Fibroblast of skin of scalp (primary cell): ENCODE results near the gene ZMYM4.

Experiments used
- DNase-seq: peaks from one replicate; pipeline ENCODE4 v3.0.0-alpha.2; 2013

The ZMYM4 gene

DNA sequence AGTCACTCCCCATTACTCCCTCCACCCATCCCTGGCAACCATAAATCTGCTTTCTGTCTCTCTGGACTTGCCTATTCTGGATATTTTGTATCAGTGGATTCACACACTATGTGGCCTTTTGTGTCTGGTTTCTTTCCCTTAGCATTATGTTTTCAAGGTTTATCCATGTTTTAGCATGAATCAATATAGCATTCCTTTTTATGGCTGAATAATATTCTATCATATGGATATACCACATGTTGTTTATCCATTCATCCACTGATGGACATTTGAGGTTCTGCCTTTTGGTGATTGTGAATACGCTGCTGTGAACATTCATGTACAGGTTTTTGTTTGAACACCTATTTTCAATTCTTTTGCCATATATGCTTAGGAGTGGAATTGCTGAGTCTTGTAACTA, 140.4 kb downstream of the ZMYM4 start:
- no peak for DNase-seq

GRCh38 chr1:35426097-35426586, 157.6 kb downstream of the ZMYM4 start:
- DNase-seq = no peak

DNA sequence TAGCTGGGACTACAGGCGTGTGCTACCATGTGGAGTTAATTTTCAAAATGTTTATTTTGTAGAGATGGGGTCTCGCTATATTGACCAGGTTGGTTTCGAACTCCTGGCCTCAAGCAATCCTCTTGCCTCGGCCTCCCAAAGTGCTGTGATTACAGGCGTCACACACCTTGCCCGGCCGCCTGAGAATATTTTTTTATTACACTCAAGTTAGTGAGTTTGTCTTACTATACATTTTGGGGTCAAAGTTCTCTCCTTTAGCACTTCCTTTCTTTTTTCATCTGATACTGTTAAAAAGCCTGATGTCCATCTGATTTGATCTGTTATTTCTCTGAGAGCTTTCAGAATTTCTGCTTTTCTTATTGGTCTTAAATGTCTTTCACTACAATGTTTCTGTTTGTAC, 159.9 kb downstream of the ZMYM4 start:
- no peak for DNase-seq

GRCh38 chr1:35430762-35431161, 162.3 kb downstream of the ZMYM4 start:
- DNase-seq = no peak

GRCh38 chr1:35431173-35431599, 162.7 kb downstream of the ZMYM4 start:
- no peak for DNase-seq

GRCh38 chr1:35432231-35432630, 163.7 kb downstream of the ZMYM4 start:
- no peak for DNase-seq

GRCh38 chr1:35433714-35434113, 165.2 kb downstream of the ZMYM4 start:
- DNase-seq = no peak

DNA sequence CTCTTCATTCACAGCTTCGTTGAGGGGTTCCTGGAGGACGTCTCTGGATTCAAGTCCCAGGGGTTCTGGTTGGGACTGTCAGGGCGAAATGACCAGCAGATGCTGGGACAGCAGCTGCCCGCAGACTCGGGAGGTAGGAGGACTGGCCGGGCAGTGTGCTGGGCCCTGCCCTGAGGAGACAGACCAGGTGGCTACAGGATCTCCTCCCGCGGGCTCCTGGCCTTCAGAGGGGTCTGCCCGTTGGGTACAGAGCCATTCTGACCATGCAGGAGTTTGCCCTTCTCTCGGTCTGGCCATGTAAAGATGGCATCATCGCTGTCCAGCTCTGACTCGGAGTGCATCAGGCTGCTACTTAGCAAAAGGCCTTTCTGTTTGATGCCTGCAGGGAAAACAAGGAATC, 166.2 kb downstream of the ZMYM4 start:
- DNase-seq = no peak

DNA sequence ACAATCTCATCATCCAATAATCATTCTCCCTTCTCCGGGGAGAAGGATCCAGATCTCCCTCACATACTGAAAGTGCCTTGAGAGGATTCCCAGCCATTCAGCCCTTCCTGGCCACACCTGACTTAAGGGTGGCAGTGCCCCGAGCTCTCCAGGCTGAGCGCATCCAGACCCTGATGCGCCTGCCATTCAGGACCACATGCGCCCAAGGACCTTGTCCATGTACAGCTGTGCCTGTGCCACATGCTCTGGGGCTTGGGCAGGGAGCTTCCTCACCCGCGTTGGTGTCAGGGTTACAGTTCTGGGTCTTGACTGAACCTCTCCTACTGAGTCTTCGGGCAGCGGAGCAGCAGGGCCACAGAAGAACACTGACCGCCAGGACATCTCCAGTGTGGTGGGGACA, 167.6 kb downstream of the ZMYM4 start:
- DNase-seq = no peak

DNA sequence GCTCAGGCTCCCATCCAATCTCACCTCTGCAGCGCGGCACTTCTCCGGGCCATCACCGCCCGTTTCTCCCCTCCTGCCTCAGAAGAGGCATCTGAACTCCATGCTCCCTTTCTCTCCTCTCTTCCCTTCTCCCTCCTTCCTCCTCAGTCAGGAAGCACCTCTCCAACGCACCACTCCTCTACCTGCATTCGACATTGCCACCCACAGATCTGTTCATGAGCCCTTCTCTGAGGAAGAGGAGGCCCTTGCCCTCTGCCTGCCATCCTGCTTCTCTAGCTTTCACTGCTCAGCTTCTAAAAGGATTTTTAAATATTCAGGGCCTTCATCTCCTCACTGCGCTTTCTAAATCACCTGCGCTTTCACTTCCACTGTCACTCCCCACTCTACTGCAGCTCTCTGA, 168.7 kb downstream of the ZMYM4 start:
- no peak for DNase-seq

DNA sequence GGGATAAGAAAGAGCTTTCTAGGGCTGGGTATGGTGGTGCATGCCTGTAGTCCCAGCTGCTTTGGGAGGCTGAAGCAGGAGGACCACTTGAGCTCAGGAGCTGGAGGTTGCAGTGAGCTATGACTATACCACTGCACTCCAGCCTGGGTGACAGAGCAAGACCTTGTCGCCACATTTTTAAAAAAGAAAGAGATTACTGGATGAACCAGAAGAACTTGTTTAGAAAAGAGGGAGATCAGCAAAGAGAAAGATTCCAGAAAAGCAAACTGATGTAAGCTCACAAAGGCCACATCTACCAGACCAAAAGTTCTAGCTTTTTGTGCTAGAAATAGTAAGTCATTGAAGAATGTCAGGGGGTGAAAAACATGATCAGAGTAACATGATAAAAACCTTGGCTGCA, 171.1 kb downstream of the ZMYM4 start:
- DNase-seq = no peak

DNA sequence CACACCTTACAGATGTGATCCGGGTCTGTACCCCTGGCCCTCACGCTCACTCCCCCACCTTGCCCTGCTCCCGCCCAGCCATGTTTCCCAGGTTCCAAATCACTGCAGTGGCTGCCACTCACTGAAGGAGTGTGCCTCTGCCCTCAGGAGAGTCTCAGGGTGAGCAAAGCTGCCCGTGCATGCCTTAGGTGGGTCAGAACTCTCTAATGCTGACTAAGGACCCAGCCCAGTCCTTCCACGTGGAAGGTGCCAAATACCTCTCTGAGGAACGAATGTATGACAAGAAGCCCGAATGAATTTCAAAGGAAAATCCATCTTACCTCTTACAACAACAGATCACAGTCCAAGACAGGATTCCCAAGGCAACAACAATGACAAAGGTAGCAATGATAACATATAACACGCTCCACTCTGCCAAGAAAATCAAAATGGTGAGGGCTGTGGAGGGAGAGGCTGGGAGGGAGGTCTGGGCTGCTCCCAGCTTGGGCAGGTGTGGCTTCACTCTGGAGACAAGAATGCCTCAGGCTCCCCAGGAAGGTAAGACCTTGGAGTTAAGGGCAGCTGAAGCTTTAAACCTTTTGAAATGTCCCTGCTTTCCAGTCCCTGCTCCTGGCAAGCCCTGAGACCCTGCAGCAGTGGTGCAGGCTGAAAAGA, 173.5 kb downstream of the ZMYM4 start:
- no peak for DNase-seq

GRCh38 chr1:35442734-35443133, 174.2 kb downstream of the ZMYM4 start:
- no peak for DNase-seq

GRCh38 chr1:35443768-35444518, 175.4 kb downstream of the ZMYM4 start:
- peak; percentile 13 for DNase-seq

GRCh38 chr1:35444519-35444774, 175.9 kb downstream of the ZMYM4 start:
- DNase-seq = no peak

DNA sequence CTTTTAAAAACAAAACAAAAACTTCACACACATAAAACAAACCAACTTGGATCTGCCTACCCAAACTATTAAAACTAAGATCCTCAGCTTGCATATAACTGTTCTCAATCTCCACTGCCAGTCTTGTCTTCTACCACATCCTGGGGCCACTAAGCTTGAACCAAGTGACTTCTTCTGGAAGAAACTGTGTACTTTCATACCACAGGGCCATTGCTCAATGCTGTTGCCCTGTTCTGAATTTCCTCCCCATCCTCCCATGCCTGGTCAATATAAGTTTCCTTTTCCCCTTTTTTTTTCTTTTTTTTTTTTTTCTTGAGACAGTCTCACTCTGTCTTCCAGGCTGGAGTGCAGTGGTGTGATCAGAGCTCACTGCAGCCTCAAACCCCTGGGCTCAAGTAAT, 178.8 kb downstream of the ZMYM4 start:
- no peak for DNase-seq

- DNase-seq = peak; percentile 81
Measured at GRCh38 chr1:35448344-35448801, 179.9 kb downstream of the ZMYM4 start.

- DNase-seq = peak; percentile 81
Measured at GRCh38 chr1:35449334-35450008, 181.0 kb downstream of the ZMYM4 start.

DNA sequence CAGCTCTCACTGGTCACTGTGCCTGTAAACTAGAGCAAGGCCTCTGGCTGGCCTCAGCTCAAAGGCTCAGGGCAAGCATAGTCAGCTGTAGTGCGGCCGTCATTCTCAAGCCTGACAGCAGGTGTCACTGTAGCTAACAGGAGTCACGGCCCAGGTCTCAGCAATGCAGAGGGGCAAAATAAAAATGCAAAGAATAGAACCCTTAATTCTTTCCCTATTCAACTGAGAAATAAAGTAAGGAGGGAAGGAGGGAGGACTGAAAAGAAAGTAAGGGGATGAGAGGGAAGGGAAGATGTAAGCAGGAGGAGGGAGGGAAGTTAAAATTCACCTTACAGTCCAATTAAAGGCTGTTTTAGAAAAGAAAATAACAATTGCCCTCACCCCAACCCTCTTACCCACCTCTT, 182.6 kb downstream of the ZMYM4 start:
- DNase-seq = peak; percentile 67

GRCh38 chr1:35452106-35452774, 183.7 kb downstream of the ZMYM4 start:
- DNase-seq = peak; percentile 15

DNA sequence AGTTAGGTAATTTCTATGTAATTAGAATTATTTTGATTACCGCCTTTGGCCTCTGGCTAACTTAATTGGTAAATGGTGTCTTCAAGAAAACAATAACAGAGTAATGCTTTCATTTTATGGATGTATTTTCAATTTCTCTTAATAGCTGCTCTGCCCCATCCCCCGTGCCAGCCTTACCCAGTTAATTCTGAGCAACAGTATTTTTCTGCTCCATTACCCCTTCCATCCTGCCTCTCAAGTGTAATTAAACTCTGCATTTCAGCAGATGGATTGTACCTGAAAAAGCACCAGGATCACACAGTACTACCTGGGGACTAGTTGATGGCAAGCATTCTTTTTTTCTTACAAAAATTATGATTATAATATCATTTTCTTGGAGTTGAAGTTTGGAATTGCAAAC, 184.5 kb downstream of the ZMYM4 start:
- no peak for DNase-seq

DNA sequence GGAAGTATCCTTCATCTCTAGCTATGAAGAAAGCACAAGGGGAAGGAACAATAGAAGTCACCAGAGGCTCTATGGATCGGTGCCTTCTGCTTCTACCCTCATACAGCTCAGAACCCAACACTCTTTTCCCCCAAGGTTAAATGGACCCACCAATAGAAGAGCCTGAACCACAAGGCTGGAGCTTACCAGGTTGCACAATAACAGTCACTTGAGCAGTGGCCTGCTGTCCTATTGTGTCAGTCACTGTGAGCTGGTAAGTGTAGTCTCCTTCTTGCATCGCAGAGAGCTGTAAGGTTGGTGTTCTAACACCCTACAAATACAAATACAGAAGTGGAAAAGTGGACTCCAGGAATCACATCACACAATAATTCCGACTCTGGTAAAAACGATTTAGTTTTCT, 185.7 kb downstream of the ZMYM4 start:
- no peak for DNase-seq

DNA sequence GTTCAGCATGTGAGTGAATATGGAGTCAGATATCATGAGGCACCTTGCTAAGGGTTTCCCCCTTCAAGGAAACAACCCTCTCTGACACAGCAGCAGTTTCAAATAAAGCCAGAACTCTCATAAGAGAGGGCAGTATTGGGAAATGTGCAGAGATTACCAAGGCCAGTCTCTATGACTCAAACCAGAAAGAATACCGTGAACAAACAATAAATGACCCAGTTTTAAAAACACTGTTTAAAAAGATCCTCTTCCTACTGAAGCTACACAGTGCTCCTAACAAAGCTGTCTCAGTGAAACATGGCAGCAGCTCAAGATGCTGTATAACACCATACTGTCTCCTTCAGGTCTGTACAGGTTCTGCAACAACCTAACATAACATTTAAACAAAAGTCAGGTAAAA, 186.1 kb downstream of the ZMYM4 start:
- DNase-seq = no peak
